Loucy (cell line): Measurements from ENCODE around the gene KATNB1.

Experiments
- CTCF ChIP-seq: fragments of 200-600 bp; sonication (generic); conservative IDR thresholded peaks from 2 replicates; pipeline ENCODE4 v1.5.1; 2014; ENCODE audit warnings: mild to moderate bottlenecking, antibody characterized with exemption, low read length
- EZH2phosphoT487 ChIP-seq: fragments of 200-600 bp; IDR thresholded peaks from 2 replicates; pipeline ENCODE4 v1.6.1; 2018; ENCODE audit warnings: antibody characterized with exemption, mild to moderate bottlenecking, moderate library complexity, borderline replicate concordance

- TF ChIP-seq CTCF (no peak), EZH2phosphoT487 (no peak)
Observed at GRCh38 chr16:57783883-57784282, 48.3 kb downstream of the KATNB1 start.
